Hair follicular keratinocyte (primary cell): ENCODE measurements around the gene ZNF174. TPM values are rescaled to one million over a fixed set of nuclear protein-coding genes. Genes with fewer than 3 reads are reported as not detected.

Experiments used
- total RNA-seq: library from RNA; depleted of rRNA; stranded (reverse); fragments of >200 nt; gene quantifications from 2 replicates; pipeline ENCODE4 v1.2.3, GENCODE V29; 2015

Gene ZNF174
- 4.9 and 5.6 TPM in 2 replicates for total RNA-seq

GRCh38 chr16:3400779-3401688 lies at the start of gene ZNF174, which contains the start of gene ZSCAN32:
TSS of gene ZNF174 (plus strand) at chr16:3401215. CDS start at chr16:3402005, 790 bp downstream.
TSS of gene ZSCAN32 (minus strand) at chr16:3401004. CDS start at chr16:3397557, 3,447 bp downstream.

DNA sequence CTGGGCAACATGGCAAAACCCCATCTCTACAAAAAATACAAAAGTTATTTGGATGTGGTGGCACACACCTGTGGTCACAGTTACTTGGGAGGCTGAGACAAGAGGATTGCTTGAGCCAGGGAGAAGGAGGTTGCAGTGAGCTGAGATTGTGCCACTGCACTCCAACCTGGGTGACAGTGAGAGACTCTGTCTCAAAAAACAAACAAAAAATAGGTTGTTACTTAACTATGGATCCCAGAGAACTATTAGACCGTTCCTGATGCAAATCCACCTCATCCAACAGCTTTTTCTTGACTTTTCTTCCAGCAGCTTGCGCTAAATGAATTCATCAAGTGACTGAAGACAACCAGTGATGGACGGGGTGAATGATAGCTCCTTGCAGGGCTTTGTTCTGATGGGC lies 45.4 kb upstream of the ZNF174 start, which contains the start of gene OR2C1:
Gene OR2C1, plus strand, starts transcription at position 301 of the 400 bp plus-strand sequence. Its CDS starts 52 bp downstream, at position 353.

GRCh38 chr16:3443108-3444031 lies 42.4 kb downstream of the ZNF174 start, which contains the start of the genes NAA60 and ZNF597:
TSS of gene NAA60 (plus strand) at chr16:3443680. CDS start at chr16:3476228, 32,548 bp downstream.
TSS of gene ZNF597 (minus strand) at chr16:3443504. CDS start at chr16:3443153, 351 bp downstream.

Other genes starting within 250 kb of the ZNF174 start
- not detected in 2 replicates for gene OR1F1, start 213.0 kb upstream of the ZNF174 start, total RNA-seq
- 3.7 and 8.1 TPM in 2 replicates for gene ZNF200, start 166.1 kb upstream of the ZNF174 start, total RNA-seq
- 0.08 TPM in 2 replicates for gene MEFV, start 144.6 kb upstream of the ZNF174 start, total RNA-seq
- 23.4 and 35.5 TPM in 2 replicates for gene ZNF263, start 117.7 kb upstream of the ZNF174 start, total RNA-seq
- gene TIGD7, start 95.8 kb upstream of the ZNF174 start, total RNA-seq, result 0.78 and 0.87 TPM in 2 replicates
- gene ZNF75A, start 95.7 kb upstream of the ZNF174 start, total RNA-seq, result 11.2 and 11.8 TPM in 2 replicates
- gene OR2C1, start 45.3 kb upstream of the ZNF174 start, total RNA-seq, result not detected in 2 replicates
- gene ZSCAN32, start 211 bp upstream of the ZNF174 start, total RNA-seq, result 8.3 and 14.7 TPM in 2 replicates
- 1.3 and 1.9 TPM in 2 replicates for gene ZNF597, start 42.3 kb downstream of the ZNF174 start, total RNA-seq
- gene NAA60, start 42.5 kb downstream of the ZNF174 start, total RNA-seq, result 14.4 and 18.9 TPM in 2 replicates
- not detected in 2 replicates for gene C16orf90, start 94.3 kb downstream of the ZNF174 start, total RNA-seq
- gene CLUAP1, start 99.8 kb downstream of the ZNF174 start, total RNA-seq, result 6.5 and 12.2 TPM in 2 replicates
- not detected in 2 replicates for gene NLRC3, start 176.2 kb downstream of the ZNF174 start, total RNA-seq
- gene SLX4, start 210.4 kb downstream of the ZNF174 start, total RNA-seq, result 6.0 and 7.4 TPM in 2 replicates